ENCODE data around the gene MYLK. TPM values are rescaled to one million over a fixed set of nuclear protein-coding genes. Genes with fewer than 3 reads are reported as not detected.

Gene MYLK
- total and polyA plus RNA-seq, 8 donors: 35.1 to 916 (median 340) TPM

DNA sequence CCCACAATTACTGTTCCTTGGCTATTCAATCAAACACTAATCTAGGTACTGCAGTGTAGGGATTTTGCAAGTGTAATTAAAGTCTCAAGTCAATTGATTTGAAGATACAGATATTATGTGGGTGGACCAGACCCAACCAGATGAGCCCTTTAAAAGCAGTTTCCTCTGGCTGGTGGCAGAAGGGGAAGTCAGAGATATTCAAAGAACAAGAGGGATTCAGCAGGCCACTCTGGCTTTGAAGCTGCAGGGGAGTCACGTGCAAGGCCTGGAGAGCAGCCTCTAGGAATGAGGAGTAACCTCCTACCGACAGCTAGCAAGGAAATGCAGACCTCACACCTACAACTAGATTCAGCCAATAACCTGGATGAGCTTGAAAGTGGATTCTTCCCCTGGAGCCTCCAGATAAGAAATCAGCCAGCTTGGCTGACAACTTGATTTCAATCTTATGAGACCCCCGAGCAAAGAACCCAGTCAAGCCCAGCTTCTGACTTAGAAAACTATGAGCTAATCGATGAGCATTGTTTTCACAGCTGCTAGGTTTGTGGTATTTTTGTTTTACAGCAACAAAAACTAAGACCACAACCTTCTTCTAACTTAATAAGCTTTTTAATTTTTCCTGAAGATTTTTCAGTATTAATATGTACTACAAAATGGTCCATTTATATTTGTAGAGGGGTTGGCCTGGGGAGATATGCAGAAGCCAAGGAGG lies 312.7 kb downstream of the MYLK start:
- WGBS, 5 donors: 75 to 94% (median 82%) methylated on average over 4 of the region's 4 CpGs

DNA sequence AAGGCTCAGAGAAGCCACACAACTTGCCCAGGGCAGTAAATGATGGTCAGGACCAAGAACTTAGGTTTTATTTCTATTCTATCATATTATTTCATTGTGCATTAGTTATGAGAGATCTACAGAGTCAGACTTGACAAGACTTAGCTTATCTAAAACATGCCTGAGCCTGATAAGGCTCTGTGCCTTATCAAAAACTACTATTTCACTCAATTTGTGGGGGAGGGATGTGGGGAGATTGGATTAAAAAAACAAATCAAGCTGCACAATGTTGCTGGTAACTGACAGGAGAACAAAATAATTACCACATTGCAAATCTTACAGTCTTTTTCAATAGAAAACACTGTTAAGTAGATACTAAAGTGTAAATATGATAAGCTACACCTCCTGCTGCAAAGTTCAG lies 315.3 kb downstream of the MYLK start:
- intact Hi-C loops (cut with DNase I; ENCODE audit: low total_unique reads): no loop called here
- TF ChIP-seq POLR2A (IDR thresholded peaks at IDR 0.05): no peak
- TF ChIP-seq POLR2AphosphoS5 (IDR thresholded peaks at IDR 0.05): no peak
- TF ChIP-seq, protein P1, sequence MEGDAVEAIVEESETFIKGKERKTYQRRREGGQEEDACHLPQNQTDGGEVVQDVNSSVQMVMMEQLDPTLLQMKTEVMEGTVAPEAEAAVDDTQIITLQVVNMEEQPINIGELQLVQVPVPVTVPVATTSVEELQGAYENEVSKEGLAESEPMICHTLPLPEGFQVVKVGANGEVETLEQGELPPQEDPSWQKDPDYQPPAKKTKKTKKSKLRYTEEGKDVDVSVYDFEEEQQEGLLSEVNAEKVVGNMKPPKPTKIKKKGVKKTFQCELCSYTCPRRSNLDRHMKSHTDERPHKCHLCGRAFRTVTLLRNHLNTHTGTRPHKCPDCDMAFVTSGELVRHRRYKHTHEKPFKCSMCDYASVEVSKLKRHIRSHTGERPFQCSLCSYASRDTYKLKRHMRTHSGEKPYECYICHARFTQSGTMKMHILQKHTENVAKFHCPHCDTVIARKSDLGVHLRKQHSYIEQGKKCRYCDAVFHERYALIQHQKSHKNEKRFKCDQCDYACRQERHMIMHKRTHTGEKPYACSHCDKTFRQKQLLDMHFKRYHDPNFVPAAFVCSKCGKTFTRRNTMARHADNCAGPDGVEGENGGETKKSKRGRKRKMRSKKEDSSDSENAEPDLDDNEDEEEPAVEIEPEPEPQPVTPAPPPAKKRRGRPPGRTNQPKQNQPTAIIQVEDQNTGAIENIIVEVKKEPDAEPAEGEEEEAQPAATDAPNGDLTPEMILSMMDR (IDR thresholded peaks at IDR 0.05): no peak
- TF ChIP-seq EP300 (IDR thresholded peaks at IDR 0.05): no peak

More for the DNA sequence above, 312.7 kb downstream of the MYLK start:
- TF ChIP-seq EP300 (IDR thresholded peaks at IDR 0.05) (no peak), POLR2A (IDR thresholded peaks at IDR 0.05) (no peak)
- H3K27ac ChIP-seq: no peak overlapping the region
- DNase-seq: no peak
- no peaks in the 10 kb centered on the region for H3K9me3 ChIP-seq
- intact Hi-C loops (cut with DNase I; ENCODE audit: low total_unique reads): no loop called here
- H3K4me1 ChIP-seq: peaks cover 0 to 21% (median 7%) of the 10 kb centered on the region in 4 donors
- H3K4me3 ChIP-seq: no peak overlapping the region
- H3K27me3 ChIP-seq: no peaks in the 10 kb centered on the region
- peaks cover 0 to 31% (median 22%) of the 10 kb centered on the region in 4 donors for H3K36me3 ChIP-seq

DNA sequence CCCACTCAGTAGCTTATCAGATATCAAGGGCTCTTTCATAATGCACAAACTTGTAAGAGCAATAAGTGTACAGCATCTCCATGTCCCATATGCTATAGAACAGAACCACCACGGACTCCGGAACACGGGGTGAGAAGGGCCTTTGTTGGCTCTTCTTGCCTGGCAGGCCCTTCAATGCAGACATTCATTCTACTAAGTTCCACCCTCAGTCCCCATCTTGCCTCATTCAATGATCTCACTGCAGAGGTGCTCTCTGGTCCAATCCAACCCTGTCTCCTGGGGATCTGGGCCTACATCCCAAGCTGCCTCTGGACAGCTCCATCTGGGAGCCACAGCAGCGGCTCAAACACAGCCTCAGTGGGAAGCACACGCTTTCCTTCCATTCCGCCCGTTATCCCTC lies 316.1 kb downstream of the MYLK start:
- Histone ChIP-seq H3K9me3 (no peaks in the 10 kb centered on the region), H3K4me1 (peaks cover 0 to 14% (median 7%) of the 10 kb centered on the region in 4 donors), H3K36me3 (peaks cover 0 to 45% (median 37%) of the 10 kb centered on the region in 4 donors), H3K4me3 (no peak overlapping the region), H3K27me3 (no peaks in the 10 kb centered on the region), H3K27ac (no peak overlapping the region)
- TF ChIP-seq, protein P1 (IDR thresholded peaks at IDR 0.05): no peak
- TF ChIP-seq POLR2AphosphoS5 (IDR thresholded peaks at IDR 0.05) (no peak), POLR2A (IDR thresholded peaks at IDR 0.05) (no peak), EP300 (IDR thresholded peaks at IDR 0.05) (no peak)
- DNase-seq: peak in 1 of 2 donors; percentile 14
- intact Hi-C loops (cut with DNase I; ENCODE audit: low total_unique reads): no loop called here
- 89 to 95% (median 93%) methylated on average over 7 of the region's 7 CpGs for WGBS, 5 donors

More for the DNA sequence above, 315.3 kb downstream of the MYLK start:
- Histone ChIP-seq H3K4me3 (no peak overlapping the region), H3K27me3 (no peaks in the 10 kb centered on the region), H3K9me3 (no peaks in the 10 kb centered on the region), H3K4me1 (peaks cover 0 to 14% (median 7%) of the 10 kb centered on the region in 4 donors), H3K36me3 (peaks cover 0 to 44% (median 35%) of the 10 kb centered on the region in 4 donors), H3K27ac (no peak overlapping the region)
- DNase-seq: no peak

DNA sequence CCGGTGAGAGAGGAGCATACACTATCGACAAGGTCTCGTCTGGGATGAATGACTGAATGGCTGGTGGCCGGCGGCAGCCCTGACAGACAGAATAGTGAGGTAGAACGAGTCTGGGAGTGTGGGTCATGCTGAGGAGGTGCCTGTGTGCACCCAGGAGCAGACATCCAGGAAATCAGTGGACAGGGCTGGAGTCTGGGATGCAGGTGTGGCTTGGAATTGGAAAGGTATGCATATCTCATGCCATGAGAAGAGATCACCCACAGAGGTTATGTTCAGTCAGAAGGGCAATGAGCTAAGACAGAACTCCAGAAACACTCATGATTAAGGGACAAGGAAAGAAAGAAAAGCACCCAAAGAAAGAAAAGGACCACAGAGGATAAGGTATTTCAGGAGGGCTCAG lies 320.1 kb downstream of the MYLK start:
- TF ChIP-seq EP300 (IDR thresholded peaks at IDR 0.05) (no peak), POLR2A (IDR thresholded peaks at IDR 0.05) (no peak), POLR2AphosphoS5 (IDR thresholded peaks at IDR 0.05) (no peak)
- TF ChIP-seq, protein P1 (IDR thresholded peaks at IDR 0.05): no peak
- Histone ChIP-seq H3K27me3 (no peaks in the 10 kb centered on the region), H3K9me3 (no peaks in the 10 kb centered on the region), H3K4me3 (no peak overlapping the region), H3K36me3 (peaks cover 0 to 30% (median 26%) of the 10 kb centered on the region in 4 donors), H3K27ac (no peak overlapping the region), H3K4me1 (peaks cover 0 to 10% (median 5%) of the 10 kb centered on the region in 4 donors)
- WGBS, 5 donors: 92 to 98% (median 96%) methylated on average over 6 of the region's 6 CpGs
- intact Hi-C loops (cut with DNase I; ENCODE audit: low total_unique reads): no loop called here
- no peak for DNase-seq

DNA sequence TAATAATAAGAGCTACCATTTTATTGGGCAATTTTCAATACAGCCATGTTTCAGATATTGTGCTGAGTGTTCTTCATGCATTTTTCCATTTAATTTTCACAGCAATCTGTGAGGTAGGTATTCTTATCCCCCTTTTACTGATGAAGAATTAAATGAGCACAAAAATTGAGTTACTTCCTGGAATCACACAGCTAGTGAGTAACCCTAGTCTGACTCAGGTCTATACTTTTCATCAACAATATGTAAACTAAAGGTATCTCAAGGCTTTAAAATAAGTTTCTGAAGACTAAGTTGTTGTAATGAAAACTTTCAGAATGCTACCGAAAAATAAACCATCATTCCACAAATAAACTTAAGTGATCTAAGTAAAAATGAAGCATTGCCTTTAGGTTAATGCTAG lies 321.6 kb downstream of the MYLK start:
- Histone ChIP-seq H3K27ac (no peak overlapping the region), H3K36me3 (peaks cover 0 to 27% (median 25%) of the 10 kb centered on the region in 4 donors), H3K27me3 (no peaks in the 10 kb centered on the region), H3K4me1 (peaks cover 0 to 6% (median 0%) of the 10 kb centered on the region in 4 donors), H3K9me3 (no peaks in the 10 kb centered on the region), H3K4me3 (no peak overlapping the region)
- 87 to 97% (median 92%) methylated on average over 1 of the region's 1 CpG for WGBS, 5 donors
- DNase-seq: no peak
- intact Hi-C loops (cut with DNase I; ENCODE audit: low total_unique reads): no loop called here
- TF ChIP-seq EP300 (IDR thresholded peaks at IDR 0.05): no peak
- no peak for TF ChIP-seq POLR2A (IDR thresholded peaks at IDR 0.05)

Data from stomach (tissue), 9 donors.